OCI-LY7 (cell line): Measurements from ENCODE around the gene GPR137B. TPM values are rescaled to one million over a fixed set of nuclear protein-coding genes. Genes with fewer than 3 reads are reported as not detected.
"Not testable (repeated sequence)": the region's sequence is repeated elsewhere in the genome, so short reads cannot be mapped to it uniquely, and the experiment has no call there.

Source experiments
- BruUV-seq: library from RNA; stranded (reverse); fragments of 400-500 nt; replicated peaks from 2 replicates; lab custom pipeline; 2021; lab: Mats Ljungman, UMichigan
- CTCF ChIA-PET: fragments of 300-600 bp; sonication (Branson Sonifier 250); formaldehyde crosslinking; loops from one replicate; lab custom pipeline; 2022; ENCODE audit warnings: antibody characterized with exemption; ENCODE audit not compliant: unreplicated experiment; lab: Charles Lee
- POLR2A ChIA-PET: fragments of 300-600 bp; sonication (Branson Sonifier 250); formaldehyde crosslinking; loops from one replicate; lab custom pipeline; 2022; ENCODE audit warnings: antibody characterized with exemption; lab: Charles Lee
- DNase-seq: peaks from one replicate; pipeline ENCODE4 v3.0.0-alpha.2; 2015; ENCODE audit warnings: low spot score
- H2AFZ ChIP-seq: fragments of 200-600 bp; sonication (generic), shearing (Covaris generic); 2 replicates; pipeline ENCODE4 v1.6.1; 2014; ENCODE audit warnings: mild to moderate bottlenecking, antibody characterized with exemption, low read length, moderate library complexity
- H3K27ac ChIP-seq: fragments of 200-600 bp; sonication (generic); 2 replicates; pipeline ENCODE4 v1.5.1; 2014; ENCODE audit warnings: mixed run types, low read depth, mild to moderate bottlenecking, moderate library complexity, low read length, inconsistent platforms; ENCODE audit not compliant: poor library complexity, severe bottlenecking
- H3K36me3 ChIP-seq: fragments of 200-600 bp; sonication (generic); 2 replicates; pipeline ENCODE4 v1.6.1; 2014; ENCODE audit warnings: mild to moderate bottlenecking, antibody characterized with exemption, low read length, moderate library complexity, mixed read lengths; ENCODE audit not compliant: insufficient read depth
- H3K4me1 ChIP-seq: fragments of 200-600 bp; sonication (generic); 2 replicates; pipeline ENCODE4 v1.5.1; 2014; ENCODE audit warnings: mild to moderate bottlenecking, low read length; ENCODE audit not compliant: insufficient read depth, poor library complexity, severe bottlenecking
- H3K4me2 ChIP-seq: fragments of 200-600 bp; sonication (generic); 2 replicates; pipeline ENCODE4 v1.6.1; 2014; ENCODE audit warnings: mild to moderate bottlenecking, low read length
- H3K4me3 ChIP-seq: fragments of 200-600 bp; sonication (generic); 2 replicates; pipeline ENCODE4 v1.5.1; 2014; ENCODE audit warnings: mild to moderate bottlenecking, low read depth, low read length; ENCODE audit not compliant: poor library complexity, severe bottlenecking
- H3K79me2 ChIP-seq: fragments of 200-600 bp; sonication (generic); 2 replicates; pipeline ENCODE4 v1.6.1; 2016; ENCODE audit warnings: low read depth, mild to moderate bottlenecking, low read length, moderate library complexity, mixed read lengths; ENCODE audit not compliant: insufficient read depth
- H3K9me2 ChIP-seq: fragments of 200-600 bp; sonication (generic); 2 replicates; pipeline ENCODE4 v1.6.1; 2016; ENCODE audit warnings: mild to moderate bottlenecking, low read length, mixed read lengths; ENCODE audit not compliant: insufficient read depth
- H3K9me3 ChIP-seq: fragments of 200-600 bp; sonication (generic); 2 replicates; pipeline ENCODE4 v1.6.1; 2014; ENCODE audit warnings: mild to moderate bottlenecking, mixed run types, low read length, mixed read lengths
- H4K20me1 ChIP-seq: fragments of 200-600 bp; sonication (generic); 2 replicates; pipeline ENCODE4 v1.6.1; 2014; ENCODE audit warnings: mild to moderate bottlenecking, antibody characterized with exemption, low read length, moderate library complexity, mixed read lengths; ENCODE audit not compliant: insufficient read depth
- CTCF ChIP-seq: fragments of 200-600 bp; sonication (generic); conservative IDR thresholded peaks from 2 replicates; pipeline ENCODE4 v1.5.1; 2014; ENCODE audit warnings: mild to moderate bottlenecking, antibody characterized with exemption, low read length, moderate library complexity, mixed read lengths
- EZH2phosphoT487 ChIP-seq: fragments of 200-600 bp; sonication (generic); IDR thresholded peaks from 2 replicates; pipeline ENCODE4 v1.6.1; 2018; ENCODE audit warnings: low read depth, borderline replicate concordance, mild to moderate bottlenecking, mixed run types, antibody characterized with exemption, low read length, moderate library complexity, mixed read lengths
- intact Hi-C: fragments of 100-400 bp; cut with micrococcal nuclease; formaldehyde crosslinking; loops from one replicate; pipeline ENCODE4 v1.10.0; 2022; ENCODE audit not compliant: unreplicated experiment
- total RNA-seq, 2 experiments: library from RNA; depleted of rRNA in 1 of 2; stranded (reverse); fragments of >200 nt in 1 of 2; shearing (Covaris generic) in 1 of 2; gene quantifications; 2 replicates each; pipeline ENCODE4 v1.2.3, GENCODE V29; 2014 to 2022

GPR137B gene
- total RNA-seq, 2 experiments from 2014 or later: 2.8 to 3.1 TPM

GRCh38 chr1:236185687-236186086, 43.3 kb downstream of the GPR137B start:
- no peaks in the 10 kb centered on the region for H4K20me1 ChIP-seq
- POLR2A ChIA-PET: no interaction called here
- CTCF ChIA-PET: no interaction called here
- H3K79me2 ChIP-seq: no peaks in the 10 kb centered on the region
- no peaks in the 10 kb centered on the region for H3K4me1 ChIP-seq
- no peak overlapping the region for H3K4me3 ChIP-seq
- H3K27ac ChIP-seq: no peak overlapping the region
- no peaks in the 10 kb centered on the region for H3K9me2 ChIP-seq
- DNase-seq: no peak
- H2AFZ ChIP-seq: no peak overlapping the region
- H3K9me3 ChIP-seq: no peaks in the 10 kb centered on the region
- no peaks in the 10 kb centered on the region for H3K36me3 ChIP-seq
- H3K4me2 ChIP-seq: no peak overlapping the region
- intact Hi-C loops: no loop called here
- no TSS peak for BruUV-seq
- TF ChIP-seq CTCF (no peak), EZH2phosphoT487 (no peak)

DNA sequence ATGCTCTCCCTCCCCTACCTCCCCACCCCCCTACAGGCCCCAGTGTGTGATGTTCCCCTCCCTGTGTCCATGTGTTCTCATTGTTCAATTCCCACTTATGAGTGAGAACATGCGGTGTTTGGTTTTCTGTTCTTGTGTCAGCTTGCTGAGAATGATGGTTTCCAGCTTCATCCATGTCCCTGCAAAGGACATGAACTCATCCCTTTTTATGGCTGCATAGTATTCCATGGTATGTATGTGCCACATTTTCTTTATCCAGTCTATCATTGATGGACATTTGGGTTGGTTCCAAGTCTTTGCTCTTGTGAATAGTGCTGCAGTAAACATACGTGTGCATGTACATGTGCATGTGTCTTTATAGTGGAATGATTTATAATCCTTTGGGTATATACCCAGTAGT, 44.1 kb downstream of the GPR137B start:
- H3K4me1 ChIP-seq, CTCF ChIA-PET, intact Hi-C loops, H3K27ac ChIP-seq, H3K36me3 ChIP-seq, H3K79me2 ChIP-seq, H2AFZ ChIP-seq, H3K9me2 ChIP-seq, DNase-seq, H3K4me3 ChIP-seq, BruUV-seq, H3K9me3 ChIP-seq, POLR2A ChIA-PET, H4K20me1 ChIP-seq, H3K4me2 ChIP-seq: not testable (repeated sequence)

- H3K9me2 ChIP-seq, CTCF ChIA-PET, H3K79me2 ChIP-seq, H3K36me3 ChIP-seq, H2AFZ ChIP-seq, H3K27ac ChIP-seq, BruUV-seq, H3K9me3 ChIP-seq, H4K20me1 ChIP-seq, H3K4me3 ChIP-seq, intact Hi-C loops, H3K4me2 ChIP-seq, DNase-seq, H3K4me1 ChIP-seq: not testable (repeated sequence)
- POLR2A ChIA-PET: interaction anchor here (0.6 kb wide), 1 partner anchor 222 kb away, joined by 7 read pairs; no protein-coding TSS in a partner anchor
Observed at GRCh38 chr1:236188084-236188483, 45.7 kb downstream of the GPR137B start.

- Histone ChIP-seq H3K27ac (no peak overlapping the region), H3K4me2 (no peak overlapping the region), H3K4me3 (no peak overlapping the region), H3K9me2 (no peaks in the 10 kb centered on the region), H3K4me1 (no peaks in the 10 kb centered on the region), H4K20me1 (no peaks in the 10 kb centered on the region), H2AFZ (no peak overlapping the region), H3K9me3 (no peaks in the 10 kb centered on the region), H3K36me3 (no peaks in the 10 kb centered on the region), H3K79me2 (no peaks in the 10 kb centered on the region)
- TF ChIP-seq EZH2phosphoT487 (no peak), CTCF (no peak)
- ChIA-PET CTCF (no interaction called here), POLR2A (no interaction called here)
- no peak for DNase-seq
- BruUV-seq: no TSS peak
- intact Hi-C loops: no loop called here
Observed at GRCh38 chr1:236193184-236193583, 50.8 kb downstream of the GPR137B start.
